ENCODE measurements around the gene KRT14. TPM values are rescaled to one million over a fixed set of nuclear protein-coding genes. Genes with fewer than 3 reads are reported as not detected.

Gene KRT14
- total RNA-seq, 1 donor from 2014 or later: not detected

DNA sequence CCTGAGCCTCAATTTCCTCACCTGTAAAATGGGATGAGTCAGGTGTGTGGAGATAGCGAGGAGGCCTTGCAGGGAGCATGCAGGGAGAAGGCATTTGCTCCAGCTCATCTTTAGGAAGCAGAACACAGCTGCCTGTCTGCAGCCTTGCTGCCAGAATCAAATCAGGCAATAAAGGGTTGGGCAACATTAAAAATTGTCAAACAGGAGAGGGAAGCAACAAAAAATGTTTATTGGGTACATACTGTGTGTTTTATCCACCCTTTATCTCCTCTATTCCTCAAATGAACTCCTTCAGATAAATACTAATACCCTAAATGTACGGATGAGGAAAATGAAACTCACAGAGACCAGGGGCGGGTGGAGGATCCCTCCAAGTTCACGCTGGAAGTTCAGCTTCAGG is 13.6 kb upstream of the KRT14 start:
- H3K9me3 ChIP-seq (replicated peaks): no peaks in the 10 kb centered on the region
- H3K4me1 ChIP-seq: no peaks in the 10 kb centered on the region
- no peak overlapping the region for H3K4me3 ChIP-seq
- H3K36me3 ChIP-seq: no peaks in the 10 kb centered on the region
- TF ChIP-seq, protein P1, sequence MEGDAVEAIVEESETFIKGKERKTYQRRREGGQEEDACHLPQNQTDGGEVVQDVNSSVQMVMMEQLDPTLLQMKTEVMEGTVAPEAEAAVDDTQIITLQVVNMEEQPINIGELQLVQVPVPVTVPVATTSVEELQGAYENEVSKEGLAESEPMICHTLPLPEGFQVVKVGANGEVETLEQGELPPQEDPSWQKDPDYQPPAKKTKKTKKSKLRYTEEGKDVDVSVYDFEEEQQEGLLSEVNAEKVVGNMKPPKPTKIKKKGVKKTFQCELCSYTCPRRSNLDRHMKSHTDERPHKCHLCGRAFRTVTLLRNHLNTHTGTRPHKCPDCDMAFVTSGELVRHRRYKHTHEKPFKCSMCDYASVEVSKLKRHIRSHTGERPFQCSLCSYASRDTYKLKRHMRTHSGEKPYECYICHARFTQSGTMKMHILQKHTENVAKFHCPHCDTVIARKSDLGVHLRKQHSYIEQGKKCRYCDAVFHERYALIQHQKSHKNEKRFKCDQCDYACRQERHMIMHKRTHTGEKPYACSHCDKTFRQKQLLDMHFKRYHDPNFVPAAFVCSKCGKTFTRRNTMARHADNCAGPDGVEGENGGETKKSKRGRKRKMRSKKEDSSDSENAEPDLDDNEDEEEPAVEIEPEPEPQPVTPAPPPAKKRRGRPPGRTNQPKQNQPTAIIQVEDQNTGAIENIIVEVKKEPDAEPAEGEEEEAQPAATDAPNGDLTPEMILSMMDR (IDR thresholded peaks at IDR 0.05; ENCODE audit: borderline replicate concordance): no peak
- no peak overlapping the region for H3K27ac ChIP-seq (replicated peaks)
- peaks cover 48% of the 10 kb centered on the region for H3K27me3 ChIP-seq (ENCODE audit: low read depth)
- no peak for DNase-seq
- intact Hi-C loops (cut with micrococcal nuclease): no loop called here

DNA sequence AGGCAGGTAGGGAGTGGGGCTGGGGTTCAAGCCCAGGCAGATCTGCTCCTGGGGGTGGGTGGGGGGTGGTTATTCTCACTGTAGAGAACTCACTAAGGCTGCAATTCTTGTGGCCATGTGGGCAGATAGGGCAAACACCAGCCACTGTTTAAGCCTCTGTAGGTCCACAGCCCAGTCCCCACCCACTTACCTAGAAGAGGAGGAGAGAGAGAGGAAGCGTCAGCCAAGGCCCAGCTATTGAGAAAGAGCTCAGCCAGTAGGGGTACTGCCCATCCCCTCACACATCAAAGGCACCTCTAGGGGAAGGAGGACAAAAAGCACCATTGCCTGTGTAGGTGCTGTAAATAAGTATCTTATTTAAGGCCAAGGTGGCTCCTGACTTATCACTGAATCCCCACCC is 13.0 kb upstream of the KRT14 start:
- intact Hi-C loops (cut with micrococcal nuclease): no loop called here
- Histone ChIP-seq H3K36me3 (no peaks in the 10 kb centered on the region), H3K27me3 (ENCODE audit: low read depth) (peaks cover 49% of the 10 kb centered on the region), H3K9me3 (replicated peaks) (no peaks in the 10 kb centered on the region), H3K27ac (replicated peaks) (no peak overlapping the region), H3K4me1 (no peaks in the 10 kb centered on the region), H3K4me3 (no peak overlapping the region)
- no peak for DNase-seq
- TF ChIP-seq, protein P1 (IDR thresholded peaks at IDR 0.05; ENCODE audit: borderline replicate concordance): no peak

DNA sequence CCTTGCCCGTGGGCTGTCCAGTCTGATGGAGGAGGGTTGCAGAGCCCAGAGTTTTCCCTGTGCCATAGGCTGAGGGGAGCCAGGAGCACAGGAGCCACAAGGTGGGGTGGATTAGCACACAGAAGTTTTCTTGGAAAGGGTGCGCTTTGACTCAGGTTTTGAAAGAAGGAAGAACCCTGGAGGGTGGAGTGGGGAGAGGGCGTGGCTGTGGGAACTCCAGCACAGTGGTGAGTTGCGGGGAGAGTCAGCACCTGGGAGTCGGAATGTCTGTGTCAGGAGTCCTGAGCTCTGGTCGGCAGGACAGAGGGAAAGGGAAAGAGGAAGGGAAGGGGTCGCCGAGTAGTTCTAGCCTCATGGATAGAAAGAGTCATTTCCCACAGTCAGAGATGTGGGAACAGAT is 8.9 kb upstream of the KRT14 start:
- Histone ChIP-seq H3K36me3 (no peaks in the 10 kb centered on the region), H3K4me3 (no peak overlapping the region), H3K4me1 (no peaks in the 10 kb centered on the region), H3K9me3 (replicated peaks) (no peaks in the 10 kb centered on the region), H3K27ac (replicated peaks) (no peak overlapping the region), H3K27me3 (ENCODE audit: low read depth) (peaks cover 57% of the 10 kb centered on the region)
- intact Hi-C loops (cut with micrococcal nuclease): no loop called here
- TF ChIP-seq, protein P1 (IDR thresholded peaks at IDR 0.05; ENCODE audit: borderline replicate concordance): no peak
- DNase-seq: no peak

DNA sequence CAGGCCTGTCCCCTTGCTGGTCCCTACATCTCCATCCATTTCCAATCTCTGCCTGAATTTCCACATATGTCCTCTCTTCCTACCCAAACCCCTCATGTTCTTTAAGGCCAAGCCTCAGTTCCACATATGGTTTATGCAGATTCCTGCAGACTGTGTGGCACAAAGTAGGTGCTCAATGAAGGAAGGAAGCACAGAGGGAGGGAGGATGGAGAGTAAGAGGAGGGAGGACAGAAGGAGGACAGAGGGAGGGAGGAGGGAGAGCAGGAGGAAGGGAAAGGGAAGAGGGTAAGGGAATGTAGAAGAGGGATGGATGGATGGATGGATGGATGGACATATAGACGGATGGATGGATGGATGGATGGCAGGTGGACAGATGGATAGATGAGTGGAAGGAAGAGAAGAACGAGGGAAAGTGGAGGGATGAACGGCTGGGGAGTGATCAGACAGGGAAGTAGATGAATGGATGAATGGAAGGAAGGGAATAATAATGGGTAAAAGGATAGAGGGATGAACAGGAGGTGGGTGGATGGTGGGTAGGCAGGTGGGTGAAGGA is 7.7 kb upstream of the KRT14 start:
- TF ChIP-seq, protein P1 (IDR thresholded peaks at IDR 0.05; ENCODE audit: borderline replicate concordance): no peak
- Histone ChIP-seq H3K27me3 (ENCODE audit: low read depth) (peaks cover 68% of the 10 kb centered on the region), H3K4me1 (no peaks in the 10 kb centered on the region), H3K9me3 (replicated peaks) (no peaks in the 10 kb centered on the region), H3K4me3 (no peak overlapping the region), H3K27ac (replicated peaks) (no peak overlapping the region), H3K36me3 (no peaks in the 10 kb centered on the region)
- intact Hi-C loops (cut with micrococcal nuclease): no loop called here
- DNase-seq: no peak

DNA sequence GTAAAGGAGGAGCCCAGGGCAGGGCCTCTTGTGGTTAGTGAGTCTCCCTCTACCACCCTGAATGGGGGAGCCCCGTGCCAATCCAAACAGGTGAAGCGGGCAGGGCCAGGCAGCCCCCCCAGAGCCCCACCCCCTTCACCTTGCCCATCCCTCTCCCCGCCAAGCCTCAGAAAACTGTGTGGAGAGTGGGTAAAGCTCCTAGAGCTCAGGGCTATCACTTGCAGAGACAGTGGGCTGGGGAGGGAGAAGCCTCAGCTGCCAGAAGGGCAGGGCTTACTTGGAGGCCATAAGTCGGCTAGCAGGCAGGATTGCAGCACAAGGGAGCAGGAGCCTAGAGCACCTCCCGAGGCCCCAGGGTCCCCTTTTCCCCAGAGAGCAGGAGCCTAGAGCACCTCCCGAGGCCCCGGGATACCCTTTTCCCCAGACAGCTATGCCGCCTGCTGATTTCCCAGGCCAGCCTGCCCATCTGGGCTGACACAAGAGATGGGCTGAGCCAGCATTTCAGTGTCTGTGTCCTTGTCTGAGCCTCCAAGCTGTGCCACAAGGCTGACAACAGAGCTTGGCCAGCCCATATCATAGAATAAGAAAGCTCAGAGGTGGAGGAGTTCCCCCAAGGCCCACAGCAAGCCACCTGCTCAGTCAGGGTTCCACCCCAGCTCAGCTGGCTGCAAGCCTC is 6.7 kb upstream of the KRT14 start:
- no peak overlapping the region for H3K27ac ChIP-seq (replicated peaks)
- DNase-seq: no peak
- H3K4me1 ChIP-seq: no peaks in the 10 kb centered on the region
- H3K27me3 ChIP-seq (ENCODE audit: low read depth): peaks cover 76% of the 10 kb centered on the region
- TF ChIP-seq, protein P1 (IDR thresholded peaks at IDR 0.05; ENCODE audit: borderline replicate concordance): no peak
- H3K9me3 ChIP-seq (replicated peaks): no peaks in the 10 kb centered on the region
- H3K4me3 ChIP-seq: no peak overlapping the region
- intact Hi-C loops (cut with micrococcal nuclease): no loop called here
- no peaks in the 10 kb centered on the region for H3K36me3 ChIP-seq

Data from left ventricle myocardium inferior (tissue), 1 donor.